Heart left ventricle (tissue), 16 donors: Measurements from ENCODE around the gene MSRB3. TPM values are rescaled to one million over a fixed set of nuclear protein-coding genes. Genes with fewer than 3 reads are reported as not detected.

ENCODE experiments used
- ATAC-seq, 4 donors: fragments of 200-7000 bp; cut with Tn5 transposase; one replicate each; pipeline ENCODE4 v1.9.1; 2020 to 2022; ENCODE audit warnings: moderate library complexity in 4 of 4, mild to moderate bottlenecking in 3 of 4, moderate number of reproducible peaks in 1 of 4
- DNase-seq, 5 donors: peaks; one replicate each; pipeline ENCODE4 v3.0.0-alpha.2; 2020
- H3K27ac ChIP-seq, 12 donors: fragments of 200-600 bp; sonication (generic) in 4 of 12; one replicate each; pipeline versions ENCODE4 v1.5.0 to v1.8.0; 2016 to 2022; ENCODE audit warnings: mild to moderate bottlenecking in 2 of 12
- H3K27me3 ChIP-seq, 9 donors: fragments of 200-600 bp; sonication (generic) in 2 of 9; one replicate each; pipeline versions ENCODE4 v1.5.1 to v1.8.0; 2016 to 2022; ENCODE audit warnings: mild to moderate bottlenecking in 3 of 9
- H3K36me3 ChIP-seq, 9 donors: fragments of 200-600 bp; sonication (generic) in 2 of 9; one replicate each; pipeline versions ENCODE4 v1.5.0 to v1.8.0; 2018 to 2022; ENCODE audit warnings: mild to moderate bottlenecking in 2 of 9
- H3K4me1 ChIP-seq, 12 donors: fragments of 200-600 bp; sonication (generic) in 4 of 12; one replicate each; pipeline versions ENCODE4 v1.5.0 to v1.8.0; 2016 to 2022; ENCODE audit warnings: mild to moderate bottlenecking in 3 of 12
- H3K4me3 ChIP-seq, 12 donors: fragments of 200-600 bp; sonication (generic) in 4 of 12; one replicate each; pipeline versions ENCODE4 v1.5.0 to v1.8.0; 2017 to 2022; ENCODE audit warnings: mild to moderate bottlenecking in 9 of 12, moderate library complexity in 4 of 12
- H3K9me3 ChIP-seq, 12 donors: fragments of 200-600 bp; sonication (generic) in 4 of 12; one replicate each; pipeline versions ENCODE4 v1.5.0 to v1.8.0; 2016 to 2022; ENCODE audit warnings: mild to moderate bottlenecking in 1 of 12
- CTCF ChIP-seq, 12 donors: fragments of 200-600 bp; sonication (generic) in 4 of 12; IDR thresholded peaks; one replicate each; pipeline versions ENCODE4 v1.5.0 to v1.8.0; 2018 to 2022; ENCODE audit warnings: antibody characterized with exemption in 12 of 12, mild to moderate bottlenecking in 5 of 12
- POLR2A ChIP-seq, 2 donors: fragments of 450-650 bp; IDR thresholded peaks; one replicate each; pipeline ENCODE4 v1.6.1; 2017; ENCODE audit warnings: antibody characterized with exemption in 2 of 2, mild to moderate bottlenecking in 2 of 2, moderate library complexity in 2 of 2
- WGBS, 4 donors: extraction: QIAGEN DNeasy Blood & Tissue Kit in 2 of 4; methylation state at CpG; one replicate each; pipeline versions ENCODE4 v1.1.5 to v1.1.7; 2013 to 2018; 5-methylcytosine and 5-hydroxymethylcytosine counted together
- intact Hi-C, 10 donors: fragments of 100-400 bp; cut with DNase I; formaldehyde crosslinking; loops; one replicate each; pipeline versions ENCODE4 v1.11.1 to v1.14.2; 2022
- polyA plus RNA-seq, 2 donors: library from polyadenylated mRNA; stranded (reverse); fragments of 200-250 nt; gene quantifications; one replicate each; pipeline ENCODE4 v1.2.3, GENCODE V29; 2013
- total RNA-seq, 9 donors: library from RNA; depleted of rRNA in 2 of 9; stranded (reverse); fragments of >200 nt in 2 of 9; fragmentation: NEBNext Ultra II Directional in 3 of 9; extraction: Animal tissue kit (Norgen Biotek cat#: 25700) in 3 of 9; gene quantifications; one replicate each; pipeline versions ENCODE4 v1.1.0 to v1.2.4, GENCODE V29; 2016 to 2023
- donor health status: ischemic (EF 13 %, LVEDD 7.1; RV severe dilation, severe dysfunction).
- donor health status: healthy with polysubstance abuse.
- donor health status: DM: no; HTN: yes; CAD: no.
- donor health status: DM: no; HTN: no; CAD: no.
- donor health status: ischemic (EF 25% LVEDD 6.9; RV normal size, moderate dysfunction).
- donor health status: ischemic (EF 25% LVEDD 5.7; RV mildly dilated, moderate dysfunction).
- donor health status: healthy.
- donor health status: DM: yes; HTN: yes; CAD: no.
- donor health status: ischemic (EF 35%, LVEDD 5.7; RV mildly dilated, moderate dysfunction).
- donor health status: nonischemic (EF 11% LVEDD 7.7; RV severe dilation, severe dysfunction).
- donor health status: DM: yes; HTN: yes; CAD: no.
- donor health status: PGD.
- donor health status: ischemic (EF 29% LVEDD 5.4; RV normal size, mild dysfunction).
- donor health status: nonischemic (EF 23%, LVEDD 6.1; RV moderate dilation, normal function).

Gene MSRB3
- total and polyA plus RNA-seq, 11 donors = 54.1 to 165 (median 117) TPM

GRCh38 chr12:65305346-65305950 lies 27.0 kb downstream of the MSRB3 start:
- no peak overlapping the region for H3K4me3 ChIP-seq
- H3K36me3 ChIP-seq = peaks cover 0 to 21% (median 2%) of the 10 kb centered on the region in 9 donors
- peaks cover 0 to 67% (median 53%) of the 10 kb centered on the region in 12 donors for H3K4me1 ChIP-seq
- no peak for TF ChIP-seq POLR2A (IDR thresholded peaks at IDR 0.05)
- TF ChIP-seq CTCF (IDR thresholded peaks at IDR 0.05) = no peak
- intact Hi-C loops = loop anchor here in 3 of 10 donors (5.0 to 10.0 kb wide), 4 partner anchors 379 to 799 kb away; no protein-coding TSS in a partner anchor
- H3K27ac ChIP-seq = no peak overlapping the region
- H3K27me3 ChIP-seq = no peaks in the 10 kb centered on the region
- 86 to 92% (median 89%) methylated on average over 2 of the region's 2 CpGs for WGBS, 4 donors
- DNase-seq (no peak), ATAC-seq (no peak)
- H3K9me3 ChIP-seq = no peaks in the 10 kb centered on the region

- H3K4me3 ChIP-seq = no peak overlapping the region
- peaks cover 0 to 25% (median 2%) of the 10 kb centered on the region in 9 donors for H3K36me3 ChIP-seq
- no peaks in the 10 kb centered on the region for H3K9me3 ChIP-seq
- peaks cover 0 to 62% (median 43%) of the 10 kb centered on the region in 12 donors for H3K4me1 ChIP-seq
- 26 to 44% (median 32%) methylated on average over 6 of the region's 6 CpGs for WGBS, 4 donors
- peak; percentile 86 to 95 (median 94) for ATAC-seq
- peak overlapping the region in 9 of 12 donors; percentile 3 to 61 (median 22) for H3K27ac ChIP-seq
- intact Hi-C loops = loop anchor here in 3 of 10 donors (5.0 to 10.0 kb wide), 4 partner anchors 378 to 798 kb away; no protein-coding TSS in a partner anchor
- TF ChIP-seq POLR2A (IDR thresholded peaks at IDR 0.05) = no peak
- peak; percentile 26 to 59 (median 46) for TF ChIP-seq CTCF (IDR thresholded peaks at IDR 0.05)
- DNase-seq = peak; percentile 63 to 80 (median 75)
- no peaks in the 10 kb centered on the region for H3K27me3 ChIP-seq
Measured at GRCh38 chr12:65306366-65307168, 28.1 kb downstream of the MSRB3 start.

GRCh38 chr12:65307169-65307501 lies 28.7 kb downstream of the MSRB3 start:
- DNase-seq = no peak
- intact Hi-C loops = loop anchor here in 3 of 10 donors (5.0 to 10.0 kb wide), 4 partner anchors 378 to 798 kb away; no protein-coding TSS in a partner anchor
- TF ChIP-seq POLR2A (IDR thresholded peaks at IDR 0.05) = no peak
- no peak for TF ChIP-seq CTCF (IDR thresholded peaks at IDR 0.05)
- peaks cover 0 to 60% (median 42%) of the 10 kb centered on the region in 12 donors for H3K4me1 ChIP-seq
- H3K4me3 ChIP-seq = no peak overlapping the region
- ATAC-seq = no peak
- H3K9me3 ChIP-seq = no peaks in the 10 kb centered on the region
- 39 to 45% (median 41%) methylated on average over 3 of the region's 3 CpGs for WGBS, 4 donors
- peaks cover 0 to 25% (median 2%) of the 10 kb centered on the region in 9 donors for H3K36me3 ChIP-seq
- H3K27me3 ChIP-seq = no peaks in the 10 kb centered on the region
- H3K27ac ChIP-seq = peak overlapping the region in 9 of 12 donors; percentile 3 to 61 (median 22)

GRCh38 chr12:65308006-65308405 lies 29.5 kb downstream of the MSRB3 start:
- peaks cover 0 to 25% (median 2%) of the 10 kb centered on the region in 9 donors for H3K36me3 ChIP-seq
- peak in 1 of 4 donors; percentile 27 for ATAC-seq
- H3K27ac ChIP-seq = peak overlapping the region in 2 of 12 donors; percentile 3 to 22
- H3K9me3 ChIP-seq = no peaks in the 10 kb centered on the region
- intact Hi-C loops = loop anchor here in 3 of 10 donors (5.0 to 10.0 kb wide), 4 partner anchors 377 to 797 kb away; no protein-coding TSS in a partner anchor
- DNase-seq = no peak
- no peaks in the 10 kb centered on the region for H3K27me3 ChIP-seq
- WGBS, 4 donors = 35 to 40% (median 37%) methylated on average over 4 of the region's 4 CpGs
- H3K4me3 ChIP-seq = no peak overlapping the region
- no peak for TF ChIP-seq CTCF (IDR thresholded peaks at IDR 0.05)
- no peak for TF ChIP-seq POLR2A (IDR thresholded peaks at IDR 0.05)
- H3K4me1 ChIP-seq = peaks cover 0 to 51% (median 35%) of the 10 kb centered on the region in 12 donors
